ENCODE measurements around the gene TDRD10. TPM values are rescaled to one million over a fixed set of nuclear protein-coding genes. Genes with fewer than 3 reads are reported as not detected.

The TDRD10 gene
- total RNA-seq, 3 donors from 2014 or later (not counting 1 experiment from before 2014, with no cell fraction given): 0.38 TPM; not detected in 2

DNA sequence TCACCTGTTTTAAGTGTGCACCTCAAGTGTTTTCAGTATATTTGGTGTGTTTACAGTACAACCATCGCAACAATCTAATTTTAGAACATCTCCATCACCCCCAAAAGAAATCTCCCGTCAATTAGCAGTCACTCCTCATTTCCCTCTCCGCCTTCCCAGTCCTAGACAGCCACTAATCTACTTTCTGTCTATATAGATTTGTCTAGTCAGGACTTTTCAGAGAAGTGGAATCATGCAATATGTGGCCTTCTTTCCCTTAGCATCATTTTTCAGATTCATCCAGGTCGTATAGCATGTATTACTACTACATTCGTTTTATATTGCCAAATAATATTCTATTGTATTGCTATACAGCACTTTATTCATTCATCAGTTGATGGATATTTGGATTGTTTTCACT, 1.9 kb downstream of the TDRD10 start:
- H3K4me1 Mint-ChIP-seq: peaks cover 15% of the 10 kb centered on the region in 2 donors
- Histone ChIP-seq H3K27me3 (ENCODE audit: control insufficient read depth, insufficient read depth, low read length) (peaks cover 29% of the 10 kb centered on the region), H3K27ac (ENCODE audit: low read length) (no peak overlapping the region), H3K36me3 (ENCODE audit: control insufficient read depth, insufficient read depth, low read length) (no peaks in the 10 kb centered on the region), H3K4me1 (ENCODE audit: control insufficient read depth, insufficient read depth, low read length) (peaks cover 11% of the 10 kb centered on the region), H3K4me3 (ENCODE audit: low read length) (no peak overlapping the region), H3K9me3 (ENCODE audit: control insufficient read depth, insufficient read depth, low read length) (no peaks in the 10 kb centered on the region)
- no peak for DNase-seq
- peak overlapping the region; percentile 83 for H3K4me3 Mint-ChIP-seq
- H3K27me3 Mint-ChIP-seq (ENCODE audit: low read depth in 2 of 2): peaks cover 55 to 71% of the 10 kb centered on the region in 2 donors
- no peak for ATAC-seq
- H3K27ac Mint-ChIP-seq: no peak overlapping the region
- TF ChIP-seq CTCF (IDR thresholded peaks at IDR 0.05): no peak
- H3K36me3 Mint-ChIP-seq: no peaks in the 10 kb centered on the region
- intact Hi-C loops (cut with micrococcal nuclease): no loop called here
- 93% methylated on average over 4 of the region's 5 CpGs for WGBS (ENCODE audit: insufficient coverage)
- H3K9me3 Mint-ChIP-seq: no peaks in the 10 kb centered on the region

- Histone ChIP-seq H3K27me3 (ENCODE audit: control insufficient read depth, insufficient read depth, low read length) (peaks cover 4% of the 10 kb centered on the region), H3K27ac (ENCODE audit: low read length) (no peak overlapping the region), H3K4me3 (ENCODE audit: low read length) (no peak overlapping the region), H3K4me1 (ENCODE audit: control insufficient read depth, insufficient read depth, low read length) (no peaks in the 10 kb centered on the region), H3K36me3 (ENCODE audit: control insufficient read depth, insufficient read depth, low read length) (no peaks in the 10 kb centered on the region), H3K9me3 (ENCODE audit: control insufficient read depth, insufficient read depth, low read length) (no peaks in the 10 kb centered on the region)
- H3K4me3 Mint-ChIP-seq: no peak overlapping the region
- H3K27ac Mint-ChIP-seq: no peak overlapping the region
- WGBS (ENCODE audit: insufficient coverage): 91% methylated on average over 3 of the region's 3 CpGs
- H3K36me3 Mint-ChIP-seq: no peaks in the 10 kb centered on the region
- intact Hi-C loops (cut with micrococcal nuclease): no loop called here
- ATAC-seq (no peak), DNase-seq (no peak)
- no peak for TF ChIP-seq CTCF (IDR thresholded peaks at IDR 0.05)
- H3K4me1 Mint-ChIP-seq: no peaks in the 10 kb centered on the region
- H3K9me3 Mint-ChIP-seq: no peaks in the 10 kb centered on the region
- H3K27me3 Mint-ChIP-seq (ENCODE audit: low read depth in 2 of 2): peaks cover 29 to 43% of the 10 kb centered on the region in 2 donors
Observed at GRCh38 chr1:154512760-154513159, 10.7 kb downstream of the TDRD10 start.

DNA sequence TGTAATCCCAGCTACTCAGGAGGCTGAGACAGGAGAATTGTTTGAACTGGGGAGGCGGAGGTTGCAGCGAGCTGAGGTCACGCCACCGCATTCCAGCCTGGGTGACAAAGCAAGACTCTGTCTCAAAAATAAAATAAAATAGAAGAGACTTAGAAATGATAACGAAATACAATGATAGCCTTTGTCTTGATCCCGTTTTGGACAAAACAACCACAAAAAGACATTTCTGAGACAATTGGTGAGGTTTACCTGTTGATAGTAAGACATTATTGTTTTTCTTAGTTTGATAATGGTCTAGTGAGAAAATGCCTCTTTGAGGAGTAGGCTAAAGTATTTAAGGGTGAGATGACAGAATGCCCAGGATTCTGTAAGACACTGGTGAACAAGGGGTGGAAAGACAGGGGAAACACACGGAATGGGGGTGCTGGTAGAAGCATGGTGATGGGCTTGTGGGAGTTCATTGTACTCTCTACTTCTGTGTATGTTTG, 12.1 kb downstream of the TDRD10 start:
- H3K9me3 ChIP-seq (ENCODE audit: control insufficient read depth, insufficient read depth, low read length): no peaks in the 10 kb centered on the region
- WGBS (ENCODE audit: insufficient coverage): 94% methylated on average over 7 of the region's 7 CpGs
- no peak overlapping the region for H3K4me3 ChIP-seq (ENCODE audit: low read length)
- Mint-ChIP-seq H3K9me3 (no peaks in the 10 kb centered on the region), H3K4me1 (no peaks in the 10 kb centered on the region), H3K36me3 (no peaks in the 10 kb centered on the region), H3K4me3 (no peak overlapping the region), H3K27me3 (ENCODE audit: low read depth in 2 of 2) (peaks cover 24 to 31% of the 10 kb centered on the region in 2 donors), H3K27ac (no peak overlapping the region)
- no peak for TF ChIP-seq CTCF (IDR thresholded peaks at IDR 0.05)
- H3K27ac ChIP-seq (ENCODE audit: low read length): no peak overlapping the region
- DNase-seq (no peak), ATAC-seq (no peak)
- intact Hi-C loops (cut with micrococcal nuclease): no loop called here
- peaks cover 4% of the 10 kb centered on the region for H3K27me3 ChIP-seq (ENCODE audit: control insufficient read depth, insufficient read depth, low read length)
- no peaks in the 10 kb centered on the region for H3K36me3 ChIP-seq (ENCODE audit: control insufficient read depth, insufficient read depth, low read length)
- H3K4me1 ChIP-seq (ENCODE audit: control insufficient read depth, insufficient read depth, low read length): no peaks in the 10 kb centered on the region

DNA sequence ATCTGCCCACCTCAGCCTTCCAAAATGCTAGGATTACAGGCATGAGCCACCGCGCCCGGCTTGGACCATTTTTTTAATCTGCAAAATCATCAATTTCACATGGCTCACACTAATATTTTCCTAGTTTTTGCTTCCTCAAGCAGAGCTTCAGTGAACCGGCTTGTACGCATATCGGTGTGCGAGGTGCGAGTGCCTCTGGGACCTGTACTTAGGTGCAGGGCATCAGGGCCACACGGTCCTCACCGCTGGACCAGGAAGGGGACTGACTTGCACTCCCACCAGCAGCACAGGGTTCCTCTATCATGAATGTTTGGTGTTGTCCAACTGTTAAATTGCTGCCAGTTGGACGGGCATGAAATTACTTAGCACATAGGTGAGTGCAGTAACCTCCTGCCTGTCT, 15.6 kb downstream of the TDRD10 start:
- no peak overlapping the region for H3K27ac Mint-ChIP-seq
- intact Hi-C loops (cut with micrococcal nuclease): no loop called here
- WGBS (ENCODE audit: insufficient coverage): 94% methylated on average over 11 of the region's 11 CpGs

More for the DNA sequence above, 15.6 kb downstream of the TDRD10 start:
- no peak for DNase-seq
- H3K4me1 Mint-ChIP-seq: no peaks in the 10 kb centered on the region
- H3K9me3 Mint-ChIP-seq: no peaks in the 10 kb centered on the region
- H3K36me3 Mint-ChIP-seq: no peaks in the 10 kb centered on the region
- no peak for TF ChIP-seq CTCF (IDR thresholded peaks at IDR 0.05)
- ATAC-seq: no peak
- Histone ChIP-seq H3K9me3 (ENCODE audit: control insufficient read depth, insufficient read depth, low read length) (no peaks in the 10 kb centered on the region), H3K27ac (ENCODE audit: low read length) (no peak overlapping the region), H3K27me3 (ENCODE audit: control insufficient read depth, insufficient read depth, low read length) (no peaks in the 10 kb centered on the region), H3K36me3 (ENCODE audit: control insufficient read depth, insufficient read depth, low read length) (no peaks in the 10 kb centered on the region), H3K4me3 (ENCODE audit: low read length) (no peak overlapping the region), H3K4me1 (ENCODE audit: control insufficient read depth, insufficient read depth, low read length) (no peaks in the 10 kb centered on the region)
- peaks cover 19 to 28% of the 10 kb centered on the region in 2 donors for H3K27me3 Mint-ChIP-seq (ENCODE audit: low read depth in 2 of 2)
- no peak overlapping the region for H3K4me3 Mint-ChIP-seq
